Keratinocyte (primary cell): ENCODE data around the gene PLA2G2F. TPM values are rescaled to one million over a fixed set of nuclear protein-coding genes. Genes with fewer than 3 reads are reported as not detected.

Experiments
- DNase-seq: peaks from one replicate; pipeline ENCODE4 v3.0.0-alpha.2; 2011; ENCODE audit warnings: low read depth, missing footprints, low spot score
- FAIRE-seq: peaks from 2 replicates; lab custom pipeline; 2011; peaks lifted over from hg19 to GRCh38; lab: Jason Lieb, UNC
- H2AFZ ChIP-seq: 2 replicates; pipeline ENCODE4 v1.6.0; 2012; ENCODE audit warnings: low read length, control low read depth, inconsistent platforms; ENCODE audit not compliant: control insufficient read depth
- H3K27ac ChIP-seq: 2 replicates; pipeline ENCODE4 v1.5.1; 2011; ENCODE audit warnings: low read length; ENCODE audit not compliant: control insufficient read depth, insufficient read depth
- H3K27me3 ChIP-seq: 3 replicates; pipeline ENCODE4 v1.6.0; 2011; ENCODE audit warnings: low read length; ENCODE audit not compliant: control insufficient read depth, insufficient read depth; ENCODE audit errors: extremely low read depth
- H3K36me3 ChIP-seq, 2 experiments: 2 replicates in 1 of 2; 3 replicates in 1 of 2; pipeline ENCODE4 v1.5.1; 2011; ENCODE audit warnings: low read length in 2 of 2, mild to moderate bottlenecking in 1 of 2; ENCODE audit not compliant: control insufficient read depth in 2 of 2, insufficient read depth in 2 of 2; ENCODE audit errors: extremely low read depth in 1 of 2
- H3K4me1 ChIP-seq: 3 replicates; pipeline ENCODE4 v1.5.1; 2011; ENCODE audit warnings: low read length; ENCODE audit not compliant: control insufficient read depth, insufficient read depth; ENCODE audit errors: extremely low read depth
- H3K4me2 ChIP-seq: 3 replicates; pipeline ENCODE4 v1.6.0; 2011; ENCODE audit warnings: low read depth, low read length; ENCODE audit not compliant: control insufficient read depth, insufficient read depth; ENCODE audit errors: extremely low read depth
- H3K4me3 ChIP-seq, 3 experiments: fragments of 200-600 bp in 1 of 3; sonication (generic) in 1 of 3; 2 replicates in 2 of 3; 3 replicates in 1 of 3; pipeline ENCODE4 v1.5.1; 2011 to 2016; ENCODE audit warnings: low read length in 3 of 3, mild to moderate bottlenecking in 3 of 3, control low read depth in 2 of 3, inconsistent platforms in 1 of 3, low read depth in 1 of 3, mixed read lengths in 1 of 3, mixed run types in 1 of 3, moderate library complexity in 1 of 3; ENCODE audit not compliant: control insufficient read depth in 2 of 3, insufficient read depth in 2 of 3; ENCODE audit errors: extremely low read depth in 1 of 3
- H3K79me2 ChIP-seq: 2 replicates; pipeline ENCODE4 v1.6.0; 2012; ENCODE audit warnings: low read length; ENCODE audit not compliant: control insufficient read depth, insufficient read depth
- H3K9ac ChIP-seq: 3 replicates; pipeline ENCODE4 v1.6.0; 2011; ENCODE audit warnings: low read length; ENCODE audit not compliant: control insufficient read depth, insufficient read depth; ENCODE audit errors: extremely low read depth
- H3K9me1 ChIP-seq: 3 replicates; pipeline ENCODE4 v1.6.0; 2011; ENCODE audit warnings: low read length; ENCODE audit not compliant: control insufficient read depth, insufficient read depth; ENCODE audit errors: extremely low read depth
- H3K9me3 ChIP-seq: 2 replicates; pipeline ENCODE4 v1.5.1; 2012; ENCODE audit warnings: low read depth, low read length; ENCODE audit not compliant: control insufficient read depth
- H4K20me1 ChIP-seq: 3 replicates; pipeline ENCODE4 v1.6.0; 2011; ENCODE audit warnings: low read length; ENCODE audit not compliant: control insufficient read depth, insufficient read depth; ENCODE audit errors: extremely low read depth
- CTCF ChIP-seq, 3 experiments: IDR thresholded peaks in 1 of 3; conservative IDR thresholded peaks in 1 of 3; optimal IDR thresholded peaks in 1 of 3; 2 replicates in 2 of 3; 3 replicates in 1 of 3; pipeline versions ENCODE3 to v1.5.1; 2011; ENCODE audit warnings: low read length in 3 of 3, mild to moderate bottlenecking in 3 of 3, moderate library complexity in 2 of 3, control low read depth in 1 of 3, inconsistent platforms in 1 of 3; ENCODE audit not compliant: insufficient read depth in 2 of 3; ENCODE audit errors: extremely low read depth in 1 of 3
- EZH2 ChIP-seq: IDR thresholded peaks from one replicate; pipeline ENCODE4 v1.6.1; 2012; ENCODE audit warnings: inconsistent platforms, mild to moderate bottlenecking, low read length, moderate library complexity
- dilution Hi-C: fragments of 300-500 bp; cut with MboI; formaldehyde crosslinking; loops from one replicate; pipeline ENCODE4 v1.7.0; 2020; ENCODE audit warnings: low sequenced_read_pairs; ENCODE audit not compliant: extremely low pct_ligation_motif_present
- polyA plus RNA-seq, 5 experiments: library from polyadenylated mRNA; depleted of rRNA in 3 of 5; stranded (reverse) in 3 of 5; stranded (forward) in 1 of 5; unstranded in 1 of 5; fragments of >200 nt; gene quantifications; 1 replicate in 1 of 5; 2 replicates in 3 of 5; 3 replicates in 1 of 5; pipeline versions ENCODE4 v1.2.1 to v1.2.3, GENCODE V29; 2011 to 2012; ENCODE audit warnings: missing spikeins in 2 of 5, low read depth in 1 of 5, low replicate concordance in 1 of 5

PLA2G2F gene
- polyA plus RNA-seq, 1 donor (not counting 4 experiments of a cell fraction or from before 2014, with no cell fraction given): 0.26 TPM

- no peaks in the 10 kb centered on the region for H3K27me3 ChIP-seq
- dilution Hi-C loops: no loop called here
- H3K9ac ChIP-seq: no peak overlapping the region
- no peak overlapping the region for H2AFZ ChIP-seq
- DNase-seq (no peak), FAIRE-seq (no peak)
- no peak overlapping the region for H3K4me2 ChIP-seq
- H3K4me3 ChIP-seq: no peak overlapping the region
- H3K36me3 ChIP-seq: no peaks in the 10 kb centered on the region
- no peaks in the 10 kb centered on the region for H3K79me2 ChIP-seq
- H4K20me1 ChIP-seq: no peaks in the 10 kb centered on the region
- peaks cover 4% of the 10 kb centered on the region for H3K9me3 ChIP-seq
- no peaks in the 10 kb centered on the region for H3K9me1 ChIP-seq
- no peak overlapping the region for H3K27ac ChIP-seq
- H3K4me1 ChIP-seq: peaks cover 21% of the 10 kb centered on the region
- no peak for TF ChIP-seq EZH2
- no peak for TF ChIP-seq CTCF (optimal IDR thresholded peaks at IDR 0.05 in 1 of 3, IDR thresholded peaks at IDR 0.05 in 1 of 3, conservative IDR thresholded peaks at IDR 0.05 in 1 of 3; ENCODE audit: extremely low read depth in 1 of 3, insufficient read depth in 2 of 3, low read length in 3 of 3)
Observed at GRCh38 chr1:20166051-20166450, 26.9 kb downstream of the PLA2G2F start.

DNA sequence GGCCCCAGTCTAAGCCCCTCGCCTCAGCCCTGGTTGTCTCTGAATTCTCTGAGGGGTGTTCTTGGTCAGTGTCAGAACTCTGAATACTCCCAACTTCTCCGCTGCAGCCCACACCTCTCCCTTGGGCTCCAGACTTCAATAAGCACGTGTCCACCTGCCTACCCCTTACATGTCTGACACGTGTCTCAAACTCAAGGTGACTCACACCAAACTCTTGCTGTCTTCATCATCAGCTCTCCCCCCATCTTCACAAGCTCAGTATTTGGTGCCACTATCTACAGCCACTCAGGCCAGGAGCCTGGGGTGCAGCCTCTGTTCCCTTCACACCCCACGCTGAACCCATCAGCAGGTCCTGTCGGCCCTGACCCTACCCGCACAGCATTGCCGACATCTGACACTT is 28.0 kb downstream of the PLA2G2F start:
- Histone ChIP-seq H3K4me1 (peaks cover 26% of the 10 kb centered on the region), H3K27me3 (no peaks in the 10 kb centered on the region), H4K20me1 (no peaks in the 10 kb centered on the region), H3K4me3 (no peak overlapping the region), H3K79me2 (no peaks in the 10 kb centered on the region), H3K9ac (no peak overlapping the region), H2AFZ (no peak overlapping the region), H3K27ac (no peak overlapping the region), H3K4me2 (peak overlapping the region; percentile 16), H3K9me1 (no peaks in the 10 kb centered on the region), H3K9me3 (peaks cover 4% of the 10 kb centered on the region), H3K36me3 (no peaks in the 10 kb centered on the region)
- no peak for FAIRE-seq
- no peak for TF ChIP-seq CTCF (optimal IDR thresholded peaks at IDR 0.05 in 1 of 3, IDR thresholded peaks at IDR 0.05 in 1 of 3, conservative IDR thresholded peaks at IDR 0.05 in 1 of 3; ENCODE audit: extremely low read depth in 1 of 3, insufficient read depth in 2 of 3, low read length in 3 of 3)
- no peak for TF ChIP-seq EZH2
- peak; percentile 71 for DNase-seq
- dilution Hi-C loops: no loop called here
